Lower leg skin (tissue), 3 donors: Measurements from ENCODE around the gene SETD3.

Experiments used
- POLR2A ChIP-seq, 2 donors: fragments of 450-650 bp; IDR thresholded peaks; one replicate each; pipeline ENCODE4 v1.6.1; 2016 to 2017; ENCODE audit warnings: antibody characterized with exemption in 2 of 2, mild to moderate bottlenecking in 1 of 2, moderate library complexity in 1 of 2
- TF ChIP-seq, protein P1 (sequence below), 3 donors: fragments of 450-650 bp; IDR thresholded peaks; one replicate each; pipeline ENCODE4 v1.5.1; 2016; ENCODE audit warnings: antibody characterized with exemption in 3 of 3, mild to moderate bottlenecking in 3 of 3, moderate library complexity in 2 of 3

DNA sequence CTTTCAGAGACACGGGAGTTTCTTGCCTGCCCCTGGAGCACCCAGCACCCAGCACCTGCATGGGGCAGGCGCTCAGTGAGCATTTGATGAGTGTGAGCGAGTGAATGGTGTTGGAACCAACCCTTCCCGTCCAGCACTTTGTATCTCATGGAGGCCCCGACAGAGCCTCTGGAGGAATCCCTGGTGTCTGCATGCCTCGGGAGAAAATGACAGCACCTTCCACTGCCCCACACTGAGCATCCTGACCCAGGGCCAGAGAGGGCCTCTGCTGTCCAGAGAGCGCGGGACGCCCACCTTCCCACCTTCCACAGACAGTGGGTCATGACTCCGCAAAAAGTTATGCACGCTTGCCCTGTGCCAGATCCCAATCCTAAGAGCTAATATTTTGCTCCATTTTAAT lies 105.7 kb downstream of the SETD3 start:
- TF ChIP-seq, protein P1, sequence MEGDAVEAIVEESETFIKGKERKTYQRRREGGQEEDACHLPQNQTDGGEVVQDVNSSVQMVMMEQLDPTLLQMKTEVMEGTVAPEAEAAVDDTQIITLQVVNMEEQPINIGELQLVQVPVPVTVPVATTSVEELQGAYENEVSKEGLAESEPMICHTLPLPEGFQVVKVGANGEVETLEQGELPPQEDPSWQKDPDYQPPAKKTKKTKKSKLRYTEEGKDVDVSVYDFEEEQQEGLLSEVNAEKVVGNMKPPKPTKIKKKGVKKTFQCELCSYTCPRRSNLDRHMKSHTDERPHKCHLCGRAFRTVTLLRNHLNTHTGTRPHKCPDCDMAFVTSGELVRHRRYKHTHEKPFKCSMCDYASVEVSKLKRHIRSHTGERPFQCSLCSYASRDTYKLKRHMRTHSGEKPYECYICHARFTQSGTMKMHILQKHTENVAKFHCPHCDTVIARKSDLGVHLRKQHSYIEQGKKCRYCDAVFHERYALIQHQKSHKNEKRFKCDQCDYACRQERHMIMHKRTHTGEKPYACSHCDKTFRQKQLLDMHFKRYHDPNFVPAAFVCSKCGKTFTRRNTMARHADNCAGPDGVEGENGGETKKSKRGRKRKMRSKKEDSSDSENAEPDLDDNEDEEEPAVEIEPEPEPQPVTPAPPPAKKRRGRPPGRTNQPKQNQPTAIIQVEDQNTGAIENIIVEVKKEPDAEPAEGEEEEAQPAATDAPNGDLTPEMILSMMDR (IDR thresholded peaks at IDR 0.05), result no peak
- no peak for TF ChIP-seq POLR2A (IDR thresholded peaks at IDR 0.05)
